Measurements from ENCODE around the gene C10orf67.

Gene C10orf67

GRCh38 chr10:23171232-23171876 lies 173.2 kb downstream of the C10orf67 start:
- DNase-seq (ENCODE audit: low read depth): no peak

GRCh38 chr10:23158370-23158769 lies 186.2 kb downstream of the C10orf67 start:
- DNase-seq (ENCODE audit: low read depth): no peak

- no peak for DNase-seq (ENCODE audit: low read depth)
Measured at GRCh38 chr10:23157691-23158369, 186.8 kb downstream of the C10orf67 start.

- no peak for DNase-seq (ENCODE audit: low read depth)
Measured at GRCh38 chr10:23157239-23157681, 187.3 kb downstream of the C10orf67 start.

GRCh38 chr10:23156447-23157150 lies 188.0 kb downstream of the C10orf67 start:
- no peak for DNase-seq (ENCODE audit: low read depth)

GRCh38 chr10:23155169-23155568 lies 189.4 kb downstream of the C10orf67 start:
- no peak for DNase-seq (ENCODE audit: low read depth)

Measured in stimulated activated CD8-positive, alpha-beta memory T cell treated with anti-CD3 and anti-CD28 coated beads, Interleukin-4, amount 100 ng/mL, for 24 hours (primary cell).